C4-2B (cell line): Measurements from ENCODE around the gene CPA2.

Experiments used
- H3K27ac ChIP-seq: fragments of 450-650 bp; 2 replicates; pipeline ENCODE4 v1.5.1; 2017
- CTCF ChIP-seq: fragments of 450-650 bp; conservative IDR thresholded peaks from 2 replicates; pipeline ENCODE4 v1.5.1; 2017; ENCODE audit warnings: mild to moderate bottlenecking
- ZFX ChIP-seq: fragments of 450-650 bp; IDR thresholded peaks from 2 replicates; pipeline ENCODE4 v1.6.1; 2017

CPA2 gene

GRCh38 chr7:130297628-130298543, 31.2 kb downstream of the CPA2 start:
- no peak overlapping the region for H3K27ac ChIP-seq
- TF ChIP-seq ZFX, result no peak
- TF ChIP-seq CTCF, result no peak

- TF ChIP-seq ZFX (no peak), CTCF (no peak)
These were observed 32.1 kb downstream of the CPA2 start for GRCh38 chr7:130298544-130299326.

GRCh38 chr7:130299866-130300265, 33.2 kb downstream of the CPA2 start:
- TF ChIP-seq CTCF (no peak), ZFX (no peak)

More at GRCh38 chr7:130298544-130299326, 32.1 kb downstream of the CPA2 start:
- H3K27ac ChIP-seq, result no peak overlapping the region

GRCh38 chr7:130301501-130302020, 34.9 kb downstream of the CPA2 start:
- no peak overlapping the region for H3K27ac ChIP-seq
- TF ChIP-seq ZFX (no peak), CTCF (no peak)

More at GRCh38 chr7:130299866-130300265, 33.2 kb downstream of the CPA2 start:
- no peak overlapping the region for H3K27ac ChIP-seq

- no peak overlapping the region for H3K27ac ChIP-seq
- TF ChIP-seq CTCF (no peak), ZFX (no peak)
These were observed 36.0 kb downstream of the CPA2 start for GRCh38 chr7:130302649-130303048.

GRCh38 chr7:130303127-130303526, 36.5 kb downstream of the CPA2 start:
- no peak overlapping the region for H3K27ac ChIP-seq
- no peak for TF ChIP-seq ZFX
- no peak for TF ChIP-seq CTCF

GRCh38 chr7:130303551-130303950, 36.9 kb downstream of the CPA2 start:
- TF ChIP-seq ZFX (no peak), CTCF (no peak)
- H3K27ac ChIP-seq, result no peak overlapping the region
